GM21786 (cell line): ENCODE measurements around the gene CASZ1.

Experiments used
- ATAC-seq: cut with Tn5 transposase; IDR thresholded peaks from one replicate; pipeline ENCODE4 v1.9.1; 2021; ENCODE audit not compliant: unreplicated experiment

Gene CASZ1

DNA sequence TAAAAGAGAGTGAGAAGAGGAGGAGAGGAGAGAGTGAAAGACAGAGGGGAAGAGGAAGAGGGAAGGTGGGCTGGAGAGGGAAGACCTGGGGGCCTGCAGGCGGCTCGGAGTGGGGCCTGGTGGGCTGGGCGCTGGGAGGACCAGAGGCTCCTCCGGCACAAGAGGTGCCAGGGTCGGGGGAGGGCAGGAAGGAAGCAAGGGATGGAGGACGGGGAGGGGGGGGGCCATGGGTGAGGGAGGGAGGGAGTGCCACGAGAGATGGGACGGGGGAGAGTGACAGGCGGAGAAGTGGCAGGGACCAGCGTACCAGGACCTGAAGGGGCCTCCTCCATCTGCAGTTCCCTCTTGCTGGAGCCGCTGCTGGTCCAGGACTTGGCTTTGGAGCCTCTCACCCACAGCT, 87.7 kb downstream of the CASZ1 start:
- ATAC-seq, result no peak

DNA sequence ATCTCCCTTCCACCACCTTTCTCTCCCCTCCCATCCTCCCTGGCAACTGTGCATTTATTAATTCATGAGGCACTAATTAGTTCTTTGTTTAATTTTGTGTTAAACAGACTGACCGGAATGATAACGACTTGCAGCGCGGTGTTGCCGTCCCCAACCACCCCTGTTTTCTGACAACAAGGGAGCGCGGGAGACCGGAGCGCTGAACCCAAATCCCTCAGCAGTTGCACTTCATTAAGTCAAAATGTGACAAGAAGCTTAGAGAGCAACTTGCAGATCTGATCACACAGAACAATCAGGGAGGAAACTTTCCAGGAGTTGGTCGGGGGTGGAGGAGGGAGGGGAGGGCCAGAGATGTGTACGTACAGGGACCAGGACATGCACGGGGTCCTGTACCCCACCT, 89.2 kb downstream of the CASZ1 start:
- ATAC-seq, result no peak

DNA sequence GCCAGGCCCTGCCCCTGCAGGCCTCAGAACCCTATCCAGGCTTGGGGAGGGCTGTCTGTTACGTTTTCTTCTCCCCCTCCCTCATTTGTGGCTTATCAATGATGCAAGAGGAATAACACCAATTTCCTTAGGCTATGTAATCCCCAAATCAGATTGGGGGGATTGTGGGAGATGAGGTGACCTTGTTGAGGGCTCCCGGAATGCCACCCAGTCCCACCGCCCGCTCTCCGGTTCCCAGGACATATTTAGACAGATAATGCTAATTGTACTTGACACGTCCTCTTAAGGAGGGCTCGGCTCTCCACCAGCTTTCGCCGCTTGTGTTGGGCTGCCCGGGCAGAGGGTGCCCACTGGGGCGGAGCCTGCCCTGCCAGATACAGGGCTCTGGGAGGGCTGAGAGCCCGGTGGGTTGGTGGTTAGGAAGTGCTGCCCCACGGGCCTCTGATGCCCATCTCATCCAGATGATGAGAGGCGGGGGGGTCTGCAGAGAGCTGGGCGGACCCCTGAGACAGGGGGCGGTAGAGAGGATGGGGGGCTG, 90.0 kb downstream of the CASZ1 start:
- ATAC-seq, result no peak

DNA sequence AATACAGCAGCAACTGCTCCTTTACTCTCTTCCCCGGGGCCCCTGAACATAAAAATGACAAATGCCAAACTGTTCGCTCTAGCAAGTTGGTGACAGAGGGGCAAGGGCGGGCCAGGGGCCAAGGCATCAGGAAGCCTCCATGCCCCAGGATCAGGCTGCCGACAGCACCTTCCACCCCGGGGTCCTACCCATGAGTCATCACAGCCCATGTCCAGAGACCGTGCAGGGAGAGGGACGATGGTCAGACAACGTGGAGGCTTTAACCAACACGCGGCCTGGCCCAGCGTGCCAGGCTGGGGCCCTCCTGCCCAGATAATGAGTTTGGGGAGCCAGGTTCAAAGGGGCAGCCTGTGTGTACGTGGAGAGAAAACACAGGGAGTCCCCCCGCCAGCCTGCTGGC, 90.5 kb downstream of the CASZ1 start:
- no peak for ATAC-seq

DNA sequence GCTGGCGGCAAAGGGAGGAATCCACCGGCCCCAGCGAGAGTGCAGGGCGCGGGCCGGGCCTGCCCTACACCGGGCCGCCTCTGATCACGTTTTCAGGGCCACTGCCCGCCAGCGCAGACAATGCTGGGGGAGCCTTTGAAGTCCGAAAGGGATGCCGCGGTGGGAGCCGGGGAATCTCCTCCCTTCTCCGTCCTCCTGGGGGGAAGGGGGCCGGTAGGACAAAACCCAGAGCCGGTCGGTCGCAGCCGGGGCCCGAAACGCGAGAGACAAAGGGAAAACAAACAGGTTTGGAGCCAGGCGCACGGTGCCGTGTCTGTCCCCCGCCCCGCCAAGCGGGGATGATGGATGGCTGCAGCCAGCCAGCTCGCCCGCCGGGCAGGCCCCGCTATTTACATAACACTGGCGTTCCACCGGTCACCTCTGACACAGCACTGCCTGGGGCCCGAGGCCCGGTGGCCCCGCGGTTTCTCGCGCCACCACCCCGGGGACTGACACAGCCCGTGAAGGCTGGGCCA, 92.0 kb downstream of the CASZ1 start:
- no peak for ATAC-seq

DNA sequence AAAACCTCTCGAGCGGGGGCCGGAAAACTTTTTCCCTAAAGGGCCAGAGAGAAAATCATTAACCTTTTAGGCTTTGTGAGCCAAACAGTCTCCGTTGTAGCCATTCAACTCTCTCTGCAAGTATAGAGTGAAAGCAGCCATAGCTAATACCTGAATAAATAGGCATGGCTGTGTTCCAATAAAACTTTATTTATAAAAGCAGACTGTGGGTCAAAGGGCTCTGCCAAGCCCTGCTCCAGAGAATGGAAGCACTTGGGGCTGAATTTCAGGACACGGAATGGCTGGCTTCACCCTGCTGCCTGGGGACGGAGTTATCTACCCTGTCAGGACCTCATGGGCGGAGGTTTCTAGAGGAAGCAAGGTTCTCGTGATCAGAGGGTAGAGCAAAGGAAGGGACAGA, 92.7 kb downstream of the CASZ1 start:
- ATAC-seq, result no peak

DNA sequence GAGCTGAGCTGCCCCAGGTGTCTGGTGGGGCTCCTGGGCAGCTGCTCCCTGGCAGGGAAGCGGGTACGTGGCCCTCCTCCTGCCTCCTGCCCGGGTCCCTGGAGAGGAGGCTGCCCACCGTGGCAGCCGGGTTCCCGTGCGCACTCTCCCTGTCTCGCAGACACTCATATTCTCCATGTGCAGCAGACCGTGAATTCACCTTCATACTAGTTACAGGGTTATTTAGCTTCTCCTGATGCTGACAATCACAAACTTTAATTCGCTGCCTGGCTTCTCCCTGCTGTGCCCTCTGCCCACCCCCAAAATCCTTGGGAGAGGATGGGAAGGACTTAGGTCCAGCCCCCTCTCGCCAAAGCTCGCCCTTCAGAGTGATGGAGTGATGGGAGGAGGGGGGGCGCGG, 95.3 kb downstream of the CASZ1 start:
- no peak for ATAC-seq

DNA sequence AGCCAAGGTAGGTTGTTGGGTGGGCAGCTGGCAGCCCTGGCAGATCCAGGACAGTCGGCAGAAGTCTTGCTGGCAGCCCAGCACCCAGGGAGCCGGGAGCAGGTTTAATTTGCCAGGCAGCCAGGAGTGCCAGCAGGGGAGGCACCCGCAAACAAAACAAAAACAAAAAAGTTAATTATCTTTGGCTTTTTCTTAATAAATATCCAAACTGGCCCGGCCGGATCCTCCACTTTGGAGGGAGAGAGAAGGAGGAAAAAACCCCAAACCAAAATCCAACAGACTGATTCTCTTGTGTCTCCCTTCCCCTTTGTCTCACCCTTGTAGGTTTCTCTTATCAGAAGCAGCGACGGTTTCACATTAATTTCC, 97.0 kb downstream of the CASZ1 start:
- ATAC-seq, result no peak

DNA sequence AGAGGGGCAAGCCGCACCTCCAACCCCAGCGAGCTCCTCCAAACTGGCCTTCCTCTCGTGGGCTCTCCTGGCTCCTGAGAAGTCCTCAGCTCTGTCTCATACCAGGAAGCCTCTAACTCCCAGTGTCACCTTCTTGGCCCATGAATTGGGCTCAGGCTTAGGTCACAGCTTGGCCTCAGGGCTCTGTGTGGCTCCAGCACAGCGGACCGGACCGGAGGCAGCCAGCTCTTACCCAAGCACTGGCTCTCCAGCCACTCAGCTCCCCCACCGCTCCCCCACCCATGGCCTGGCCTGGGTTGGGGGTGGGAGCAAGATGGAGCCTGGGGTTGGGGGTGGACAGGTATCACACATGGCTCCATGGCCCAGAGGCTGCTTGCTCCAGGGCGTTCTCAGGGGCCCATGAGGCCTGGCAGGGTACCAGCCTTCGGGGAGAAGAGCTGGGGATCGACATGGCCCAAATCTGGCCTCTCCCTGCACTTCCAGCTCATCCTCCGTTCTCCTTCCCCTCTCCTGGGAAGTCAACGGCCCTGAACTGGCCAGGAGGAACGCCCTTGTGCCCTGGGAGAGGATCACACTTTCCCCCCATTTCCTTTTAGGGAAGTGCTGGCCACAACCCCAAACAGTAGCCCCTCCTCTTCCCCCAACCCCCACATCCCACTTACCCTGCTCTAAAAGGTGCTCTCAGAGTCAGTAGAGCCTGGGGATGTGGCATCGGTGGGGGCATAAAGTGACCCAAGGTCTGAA, 97.5 kb downstream of the CASZ1 start:
- no peak for ATAC-seq

DNA sequence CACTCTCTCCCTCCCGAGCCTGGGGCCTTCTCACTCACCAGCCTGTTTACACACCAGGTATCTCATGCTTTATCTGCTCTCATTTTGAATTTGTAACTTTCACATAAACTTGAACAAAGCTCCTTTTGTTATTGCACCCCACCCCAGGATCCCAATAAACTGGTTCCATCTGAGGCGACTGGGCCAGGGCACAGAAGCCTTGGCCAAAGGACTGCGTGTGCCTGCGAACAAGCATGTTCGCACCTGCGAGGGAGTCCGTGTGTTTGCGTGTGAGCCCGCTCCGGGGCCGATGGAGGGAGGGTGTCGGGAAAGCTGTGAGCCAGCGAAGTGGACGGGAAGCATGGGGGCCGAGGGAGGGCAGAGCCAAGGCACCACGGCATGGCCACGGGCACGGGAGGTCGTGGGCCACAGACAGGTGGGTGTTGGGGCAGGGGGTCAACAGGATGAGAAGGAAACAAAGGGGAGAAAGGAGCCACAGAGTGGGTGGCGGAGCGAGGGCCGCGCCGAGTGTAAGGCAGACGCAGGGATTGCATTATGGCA, 98.8 kb downstream of the CASZ1 start:
- no peak for ATAC-seq

DNA sequence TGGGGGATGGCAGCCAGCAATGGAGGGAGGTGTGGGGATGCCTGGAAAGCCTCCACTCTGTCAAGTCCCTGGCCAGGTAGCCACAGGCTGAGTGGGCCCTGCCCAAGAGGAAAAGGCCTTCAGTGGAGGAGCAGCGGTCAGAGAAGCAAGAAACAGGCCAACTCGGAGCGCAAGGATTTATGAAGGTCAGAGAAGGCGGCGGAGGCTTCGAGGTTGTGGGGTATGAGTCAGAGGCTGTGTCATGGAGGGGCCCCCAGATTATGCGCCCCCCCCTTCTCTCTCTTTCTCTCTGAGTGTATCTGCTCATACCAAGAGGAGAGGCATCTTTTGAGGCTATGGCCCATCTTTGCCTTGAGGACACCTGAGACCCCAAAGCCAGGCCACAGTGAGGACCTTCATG, 99.5 kb downstream of the CASZ1 start:
- ATAC-seq, result no peak

DNA sequence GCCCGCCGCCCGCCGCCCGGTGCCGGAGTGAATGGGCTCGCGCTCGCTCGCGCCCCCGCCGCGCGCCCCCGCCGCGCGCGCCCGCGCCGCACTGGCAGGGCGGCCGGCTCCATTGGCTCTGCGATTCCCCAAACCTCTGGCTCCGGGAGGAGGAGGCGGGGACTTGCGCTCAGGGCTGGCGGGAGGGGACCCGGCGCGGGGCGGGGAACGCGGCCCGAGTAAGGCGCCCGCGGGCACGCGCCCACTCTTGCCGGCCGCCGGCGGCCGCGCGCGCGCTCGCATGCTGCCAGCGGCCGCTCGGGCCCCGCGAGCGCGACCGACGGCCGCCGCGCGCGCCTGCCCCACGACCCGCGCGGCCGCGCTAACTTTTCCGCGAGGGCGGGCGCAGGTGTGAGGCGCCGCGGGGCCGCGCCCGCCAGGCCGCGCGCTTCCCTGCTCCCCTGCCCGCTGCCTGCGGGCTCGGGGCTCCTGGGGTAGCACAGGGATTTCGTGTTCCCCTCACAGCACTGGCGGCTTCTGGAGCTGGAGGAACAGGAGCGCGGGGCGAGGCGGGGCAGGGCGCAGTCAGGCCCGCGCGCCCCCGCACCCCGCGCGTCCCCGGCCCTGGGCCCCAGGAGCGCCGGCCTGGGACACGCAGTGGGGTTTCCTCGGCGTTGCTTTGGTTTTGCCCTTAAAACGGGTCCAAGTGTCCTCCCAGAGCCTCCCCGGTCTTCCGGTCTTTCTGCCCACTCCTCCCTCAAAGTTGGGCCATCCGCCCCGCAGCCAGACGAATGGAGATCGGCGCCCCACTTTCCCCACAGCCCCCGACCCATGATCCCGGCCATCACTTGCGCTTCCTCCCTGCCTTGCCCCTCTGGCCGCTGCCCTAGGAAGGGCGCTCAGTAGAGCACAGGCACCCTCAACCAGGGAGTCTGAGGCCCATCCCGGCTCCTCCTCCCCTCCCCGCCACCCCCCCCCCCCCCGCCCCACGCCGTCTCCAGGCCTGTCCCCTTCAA, 101.5 kb downstream of the CASZ1 start:
- peak; percentile 33 for ATAC-seq

DNA sequence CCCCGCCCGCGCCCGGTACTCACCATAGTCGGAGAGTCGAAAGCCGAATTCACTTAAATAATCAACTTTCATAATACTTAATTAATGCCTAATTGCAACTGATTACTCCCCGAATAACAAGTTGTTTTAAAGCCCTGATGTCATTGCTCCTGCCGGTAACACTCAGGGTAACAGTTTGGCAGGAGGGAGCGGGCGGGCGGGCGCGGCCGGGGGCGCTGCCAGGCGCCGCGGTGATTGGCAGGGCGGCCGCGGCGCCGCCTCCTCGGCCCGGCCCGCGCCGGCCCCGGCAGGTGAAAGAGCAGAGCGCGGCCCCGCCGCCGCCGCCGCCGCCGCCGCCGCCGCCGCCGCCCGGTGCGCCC, 102.2 kb downstream of the CASZ1 start:
- ATAC-seq, result peak; percentile 35

DNA sequence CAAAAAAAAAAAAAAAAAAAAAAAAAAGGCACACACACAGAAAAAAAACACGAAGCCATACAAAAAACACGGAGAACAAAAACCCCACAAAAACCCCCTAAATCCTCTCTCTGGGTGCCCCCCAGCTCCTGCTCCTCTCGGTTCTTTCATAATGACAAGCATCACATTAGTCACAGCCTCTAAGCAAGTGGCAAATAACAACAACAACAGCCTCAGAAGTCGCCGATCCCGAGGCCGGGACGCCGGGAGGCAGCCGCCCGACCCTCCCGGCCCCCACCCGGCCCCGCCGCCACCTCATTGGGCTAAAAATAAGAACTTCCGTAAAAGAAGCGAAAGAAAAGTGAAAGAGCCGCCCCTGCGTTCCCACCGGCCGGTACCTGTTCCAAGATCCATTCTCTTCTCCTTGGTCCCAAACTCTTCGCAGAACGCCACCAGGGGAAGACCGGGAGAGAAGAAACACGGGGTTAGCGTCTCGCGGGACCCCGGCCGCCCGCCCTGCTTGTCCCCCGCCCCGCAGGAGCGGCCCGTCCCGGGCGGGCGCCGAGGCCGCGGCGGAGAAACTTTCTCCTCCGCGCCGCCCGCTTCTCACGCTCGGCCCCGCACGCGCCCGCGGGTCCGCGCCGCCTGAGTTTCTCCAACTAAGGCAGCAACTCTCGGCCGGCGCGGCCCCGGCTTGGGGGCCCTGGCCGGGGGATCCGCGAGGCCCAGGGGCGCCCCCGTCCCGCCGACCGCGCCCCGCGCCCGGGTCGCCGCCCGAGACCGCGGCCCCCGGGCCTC, 102.8 kb downstream of the CASZ1 start:
- ATAC-seq, result no peak

DNA sequence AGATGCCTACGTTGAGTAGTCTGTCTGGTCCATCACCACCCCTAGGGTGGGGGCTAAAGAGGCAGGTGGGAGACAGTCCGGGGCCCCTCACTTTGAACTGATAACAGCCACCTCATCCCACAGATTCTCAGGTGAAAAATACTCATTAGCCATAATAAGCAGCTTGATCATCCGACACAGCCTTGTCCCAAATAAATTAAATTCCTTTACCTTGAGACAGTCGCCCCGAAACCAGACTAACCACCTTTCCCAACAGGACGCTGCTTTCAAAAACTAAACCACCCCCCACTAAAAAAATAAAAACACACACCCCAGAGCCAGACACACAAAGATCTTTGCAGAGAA, 103.3 kb downstream of the CASZ1 start:
- no peak for ATAC-seq

DNA sequence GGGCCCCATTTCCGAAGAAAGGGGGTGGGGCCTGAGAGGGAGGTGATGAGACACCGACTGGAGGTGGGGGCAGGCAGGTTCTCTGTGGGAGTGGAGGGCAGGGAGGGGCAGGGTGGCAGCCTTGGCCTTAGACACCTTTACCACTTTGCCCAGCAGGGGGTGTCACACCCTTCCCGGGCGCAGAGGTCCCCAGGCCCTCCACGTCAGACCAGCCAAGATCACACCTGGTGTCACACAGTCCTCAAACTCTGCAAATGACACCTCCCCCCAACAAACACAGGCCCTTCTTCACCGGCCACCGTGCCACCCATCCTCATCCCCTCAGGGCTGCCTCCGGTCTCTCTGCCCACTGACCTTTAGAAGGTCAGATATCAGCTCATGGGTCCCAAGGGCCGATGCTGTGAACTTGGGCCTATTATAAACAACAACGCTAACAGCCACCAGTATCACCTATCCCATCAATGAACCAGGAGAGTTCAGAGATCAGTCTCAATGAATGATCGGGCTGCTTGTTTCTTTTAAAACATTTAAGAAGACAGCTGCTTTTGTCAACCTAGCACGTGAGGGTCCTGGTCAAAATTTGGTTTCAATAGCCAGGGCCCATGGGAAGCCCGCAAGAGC, 103.9 kb downstream of the CASZ1 start:
- no peak for ATAC-seq

DNA sequence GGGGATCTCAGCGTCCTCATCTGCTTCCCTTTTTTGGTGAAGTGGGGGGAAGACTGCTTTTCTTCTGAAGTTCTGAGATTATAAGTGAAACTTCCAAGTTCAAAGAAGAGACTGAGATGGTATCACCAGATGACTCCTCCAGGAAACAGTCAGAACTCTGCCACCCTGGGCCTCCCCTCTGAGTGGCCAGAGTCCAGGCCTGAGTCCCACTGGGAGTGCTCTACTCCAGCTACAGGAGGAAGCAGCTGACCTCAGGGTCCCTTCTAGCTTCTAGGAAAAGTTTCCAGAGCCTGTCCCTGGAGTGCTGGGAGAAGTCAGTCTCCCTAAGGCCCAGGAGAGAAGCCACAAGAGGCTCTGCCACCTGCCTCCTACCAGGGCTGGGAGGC, 104.7 kb downstream of the CASZ1 start:
- no peak for ATAC-seq

DNA sequence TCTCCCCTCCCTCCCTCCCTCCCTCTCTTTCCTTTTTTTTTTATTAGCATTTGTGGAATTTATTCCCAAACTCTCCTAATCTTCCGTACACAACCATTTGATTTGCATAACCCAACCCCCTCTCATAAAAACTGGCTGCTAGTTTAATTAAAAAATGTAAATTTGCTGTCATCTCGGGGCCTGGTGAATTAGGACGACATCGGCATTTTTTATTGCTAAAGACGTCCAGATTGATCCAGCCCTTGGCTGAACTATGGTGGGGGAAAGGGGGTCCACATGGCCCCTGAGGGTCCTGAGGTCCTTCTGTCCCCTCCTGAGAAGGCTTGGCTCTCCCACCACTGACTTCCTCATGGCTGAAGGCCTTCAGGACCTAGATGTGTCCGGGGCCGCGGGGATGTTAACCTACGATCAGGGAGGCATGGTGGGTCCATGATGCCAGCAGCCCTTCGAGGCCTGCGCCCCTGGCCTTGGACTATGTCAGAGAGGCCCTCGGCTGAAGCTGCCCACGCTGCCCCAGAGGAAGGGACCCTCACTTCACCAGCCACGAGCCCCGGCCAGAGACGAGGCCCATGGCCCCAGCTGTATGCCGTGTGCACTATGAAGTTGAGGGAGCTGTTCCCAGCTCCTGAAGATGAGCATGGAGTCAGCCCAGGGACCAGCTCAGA, 105.2 kb downstream of the CASZ1 start:
- no peak for ATAC-seq

DNA sequence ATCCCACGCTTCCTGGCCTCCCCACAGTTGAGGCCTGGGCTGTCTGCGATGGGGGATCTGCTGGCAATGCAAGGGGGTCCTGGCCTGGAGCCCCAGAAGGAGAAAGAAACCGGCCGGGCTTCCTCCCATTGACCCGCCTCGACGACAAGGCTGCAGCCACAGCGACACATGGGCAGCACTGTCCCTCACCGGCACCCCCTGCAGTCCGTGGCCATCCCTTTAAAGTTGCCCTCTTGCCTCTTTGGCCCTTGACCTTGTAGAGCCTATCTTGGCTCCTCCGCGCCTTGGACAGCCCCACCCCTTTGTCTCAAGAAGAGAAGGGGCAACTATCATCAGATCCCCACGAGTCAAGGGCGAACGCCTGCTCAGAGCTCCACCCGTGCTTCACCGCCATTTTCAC, 106.0 kb downstream of the CASZ1 start:
- ATAC-seq, result no peak

DNA sequence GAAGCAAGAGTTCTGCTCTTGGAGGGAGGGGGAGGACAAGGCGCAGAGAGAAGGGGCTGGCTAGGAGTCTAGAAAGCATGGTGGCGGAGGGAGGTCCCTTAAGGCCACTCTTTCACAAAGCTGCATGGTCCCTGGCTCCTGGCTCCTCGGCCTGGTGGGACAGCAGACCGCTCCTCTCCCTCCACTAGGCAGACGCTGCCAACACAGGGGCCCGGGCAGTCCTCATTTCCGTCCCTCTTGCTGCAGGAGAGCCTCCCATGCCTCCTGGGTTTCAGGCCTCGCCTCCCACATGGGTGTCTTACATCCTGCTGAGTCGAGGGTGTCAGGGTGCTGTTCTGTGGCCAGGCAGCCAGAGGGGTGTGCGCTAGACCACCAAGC, 108.0 kb downstream of the CASZ1 start:
- ATAC-seq, result no peak
